Activated gamma-delta T cell (primary cell): Measurements from ENCODE around the gene GRK6.

Source experiments
- DNase-seq: peaks from one replicate; lab custom pipeline; 2025; lab: John Stamatoyannopoulos, UW

The GRK6 gene

GRCh38 chr5:177486256-177486655, 59.8 kb downstream of the GRK6 start:
- DNase-seq, result no peak

GRCh38 chr5:177487144-177487543, 60.7 kb downstream of the GRK6 start:
- no peak for DNase-seq

- DNase-seq, result no peak
Observed at GRCh38 chr5:177487975-177488374, 61.5 kb downstream of the GRK6 start.

- no peak for DNase-seq
Observed at GRCh38 chr5:177489119-177489716, 62.7 kb downstream of the GRK6 start.

GRCh38 chr5:177490311-177490991, 64.0 kb downstream of the GRK6 start:
- DNase-seq, result no peak

GRCh38 chr5:177490992-177491391, 64.5 kb downstream of the GRK6 start:
- DNase-seq, result no peak

GRCh38 chr5:177491429-177491945, 65.0 kb downstream of the GRK6 start:
- no peak for DNase-seq

GRCh38 chr5:177491983-177492746, 65.7 kb downstream of the GRK6 start:
- DNase-seq, result no peak
